ENCODE results near the gene PLEKHA1.

The PLEKHA1 gene

GRCh38 chr10:122465401-122466040 is 91.0 kb downstream of the PLEKHA1 start:
- no peak overlapping the region for H3K4me2 ChIP-seq (ENCODE audit: low read length)
- no peaks in the 10 kb centered on the region for H4K20me1 ChIP-seq (ENCODE audit: insufficient read depth, low read length)
- H3K27ac ChIP-seq (ENCODE audit: low read depth, low read length, poor library complexity, severe bottlenecking) = no peak overlapping the region
- H3K9me2 ChIP-seq (ENCODE audit: low read depth, low read length) = no peaks in the 10 kb centered on the region
- no peaks in the 10 kb centered on the region for H3F3A ChIP-seq (ENCODE audit: insufficient read depth, low read length)
- TF ChIP-seq EZH2 (IDR thresholded peaks at IDR 0.05; ENCODE audit: borderline replicate concordance, low read length) = no peak
- no peaks in the 10 kb centered on the region for H3K79me2 ChIP-seq (ENCODE audit: insufficient read depth, low read length)
- H3K27me3 ChIP-seq (ENCODE audit: insufficient read depth, low read length) = no peaks in the 10 kb centered on the region
- H2AFZ ChIP-seq (ENCODE audit: low read length) = no peak overlapping the region
- no peak overlapping the region for H3K9ac ChIP-seq (ENCODE audit: low read length)
- no peaks in the 10 kb centered on the region for H3K4me1 ChIP-seq (ENCODE audit: insufficient read depth, low read length, severe bottlenecking)
- no peak overlapping the region for H3K4me3 ChIP-seq (ENCODE audit: low read depth, low read length, poor library complexity, severe bottlenecking)
- H3K9me3 ChIP-seq (ENCODE audit: low read length) = no peaks in the 10 kb centered on the region
- H3K36me3 ChIP-seq (ENCODE audit: insufficient read depth, low read length) = no peaks in the 10 kb centered on the region

- Histone ChIP-seq H3K4me3 (ENCODE audit: low read depth, low read length, poor library complexity, severe bottlenecking) (no peak overlapping the region), H3K27me3 (ENCODE audit: insufficient read depth, low read length) (no peaks in the 10 kb centered on the region), H3K36me3 (ENCODE audit: insufficient read depth, low read length) (no peaks in the 10 kb centered on the region), H4K20me1 (ENCODE audit: insufficient read depth, low read length) (no peaks in the 10 kb centered on the region), H3K4me2 (ENCODE audit: low read length) (no peak overlapping the region), H3K4me1 (ENCODE audit: insufficient read depth, low read length, severe bottlenecking) (no peaks in the 10 kb centered on the region), H3K9me3 (ENCODE audit: low read length) (no peaks in the 10 kb centered on the region), H3F3A (ENCODE audit: insufficient read depth, low read length) (no peaks in the 10 kb centered on the region), H2AFZ (ENCODE audit: low read length) (no peak overlapping the region), H3K9ac (ENCODE audit: low read length) (no peak overlapping the region), H3K9me2 (ENCODE audit: low read depth, low read length) (no peaks in the 10 kb centered on the region), H3K27ac (ENCODE audit: low read depth, low read length, poor library complexity, severe bottlenecking) (no peak overlapping the region), H3K79me2 (ENCODE audit: insufficient read depth, low read length) (no peaks in the 10 kb centered on the region)
- TF ChIP-seq EZH2 (IDR thresholded peaks at IDR 0.05; ENCODE audit: borderline replicate concordance, low read length) (no peak), CTCF (IDR thresholded peaks at IDR 0.05; ENCODE audit: low read length) (no peak)
These were observed 92.5 kb downstream of the PLEKHA1 start for GRCh38 chr10:122466951-122467381.

GRCh38 chr10:122467701-122468100 is 93.2 kb downstream of the PLEKHA1 start:
- Histone ChIP-seq H4K20me1 (ENCODE audit: insufficient read depth, low read length) (no peaks in the 10 kb centered on the region), H3K9ac (ENCODE audit: low read length) (no peak overlapping the region), H3K9me3 (ENCODE audit: low read length) (no peaks in the 10 kb centered on the region), H2AFZ (ENCODE audit: low read length) (no peak overlapping the region), H3K36me3 (ENCODE audit: insufficient read depth, low read length) (no peaks in the 10 kb centered on the region), H3K27ac (ENCODE audit: low read depth, low read length, poor library complexity, severe bottlenecking) (no peak overlapping the region), H3K27me3 (ENCODE audit: insufficient read depth, low read length) (no peaks in the 10 kb centered on the region), H3K79me2 (ENCODE audit: insufficient read depth, low read length) (no peaks in the 10 kb centered on the region), H3F3A (ENCODE audit: insufficient read depth, low read length) (no peaks in the 10 kb centered on the region), H3K4me3 (ENCODE audit: low read depth, low read length, poor library complexity, severe bottlenecking) (no peak overlapping the region), H3K4me1 (ENCODE audit: insufficient read depth, low read length, severe bottlenecking) (no peaks in the 10 kb centered on the region), H3K4me2 (ENCODE audit: low read length) (no peak overlapping the region), H3K9me2 (ENCODE audit: low read depth, low read length) (no peaks in the 10 kb centered on the region)
- TF ChIP-seq CTCF (IDR thresholded peaks at IDR 0.05; ENCODE audit: low read length) = no peak
- no peak for TF ChIP-seq EZH2 (IDR thresholded peaks at IDR 0.05; ENCODE audit: borderline replicate concordance, low read length)

Data from OCI-LY1 (cell line).